ENCODE measurements around the gene KY. TPM values are rescaled to one million over a fixed set of nuclear protein-coding genes. Genes with fewer than 3 reads are reported as not detected.

Gene KY
- total RNA-seq, 4 donors from 2014 or later, result 0.88 TPM; not detected in 3

- no peak for DNase-seq
- TF ChIP-seq POLR2A (IDR thresholded peaks at IDR 0.05), result no peak
- TF ChIP-seq CTCF (IDR thresholded peaks at IDR 0.05), result no peak
- H3K27me3 ChIP-seq, result no peaks in the 10 kb centered on the region
- H3K4me1 ChIP-seq, result no peaks in the 10 kb centered on the region
- H3K36me3 ChIP-seq, result no peaks in the 10 kb centered on the region
- no peaks in the 10 kb centered on the region for H3K9me3 ChIP-seq
- no peak overlapping the region for H3K27ac ChIP-seq
- no peak overlapping the region for H3K4me3 ChIP-seq
Measured at GRCh38 chr3:134606033-134607025, 44.5 kb downstream of the KY start.

GRCh38 chr3:134605556-134605955 is 45.3 kb downstream of the KY start:
- DNase-seq, result no peak
- H3K36me3 ChIP-seq, result no peaks in the 10 kb centered on the region

GRCh38 chr3:134603956-134604355 is 46.9 kb downstream of the KY start:
- no peaks in the 10 kb centered on the region for H3K36me3 ChIP-seq
- no peak overlapping the region for H3K27ac ChIP-seq
- no peak for DNase-seq
- H3K4me3 ChIP-seq, result no peak overlapping the region
- no peak for TF ChIP-seq POLR2A (IDR thresholded peaks at IDR 0.05)
- no peak for TF ChIP-seq CTCF (IDR thresholded peaks at IDR 0.05)
- H3K9me3 ChIP-seq, result no peaks in the 10 kb centered on the region
- no peaks in the 10 kb centered on the region for H3K27me3 ChIP-seq
- H3K4me1 ChIP-seq, result no peaks in the 10 kb centered on the region

More at GRCh38 chr3:134605556-134605955, 45.3 kb downstream of the KY start:
- no peaks in the 10 kb centered on the region for H3K9me3 ChIP-seq
- H3K27me3 ChIP-seq, result no peaks in the 10 kb centered on the region
- no peak for TF ChIP-seq CTCF (IDR thresholded peaks at IDR 0.05)
- no peak for TF ChIP-seq POLR2A (IDR thresholded peaks at IDR 0.05)
- H3K27ac ChIP-seq, result no peak overlapping the region
- no peaks in the 10 kb centered on the region for H3K4me1 ChIP-seq
- H3K4me3 ChIP-seq, result no peak overlapping the region

- DNase-seq, result no peak
- TF ChIP-seq CTCF (IDR thresholded peaks at IDR 0.05) (no peak), POLR2A (IDR thresholded peaks at IDR 0.05) (no peak)
Measured at GRCh38 chr3:134603480-134603879, 47.3 kb downstream of the KY start.

GRCh38 chr3:134602440-134602814 is 48.4 kb downstream of the KY start:
- H3K4me3 ChIP-seq, result no peak overlapping the region
- no peaks in the 10 kb centered on the region for H3K27me3 ChIP-seq
- no peaks in the 10 kb centered on the region for H3K4me1 ChIP-seq
- DNase-seq, result no peak
- no peak overlapping the region for H3K27ac ChIP-seq
- H3K9me3 ChIP-seq, result no peaks in the 10 kb centered on the region
- H3K36me3 ChIP-seq, result no peaks in the 10 kb centered on the region
- TF ChIP-seq CTCF (IDR thresholded peaks at IDR 0.05) (no peak), POLR2A (IDR thresholded peaks at IDR 0.05) (no peak)

More at GRCh38 chr3:134603480-134603879, 47.3 kb downstream of the KY start:
- no peak overlapping the region for H3K4me3 ChIP-seq
- H3K27ac ChIP-seq, result no peak overlapping the region
- no peaks in the 10 kb centered on the region for H3K9me3 ChIP-seq
- H3K36me3 ChIP-seq, result no peaks in the 10 kb centered on the region
- H3K27me3 ChIP-seq, result no peaks in the 10 kb centered on the region
- no peaks in the 10 kb centered on the region for H3K4me1 ChIP-seq
